CD4-positive, alpha-beta memory T cell (primary cell): ENCODE measurements around the gene MAD1L1. TPM values are rescaled to one million over a fixed set of nuclear protein-coding genes. Genes with fewer than 3 reads are reported as not detected.

Source experiments
- CTCF ChIA-PET: fragments of 350-600 bp; sonication (Branson Sonifier 250); formaldehyde crosslinking; loops from one replicate; lab custom pipeline; 2021; ENCODE audit warnings: inconsistent platforms; ENCODE audit not compliant: partially characterized antibody; lab: Charles Lee
- POLR2A ChIA-PET: fragments of 350-600 bp; sonication (Branson Sonifier 250); formaldehyde crosslinking; loops from one replicate; lab custom pipeline; 2021; ENCODE audit not compliant: partially characterized antibody; lab: Charles Lee
- DNase-seq, 5 donors: peaks; one replicate each; pipeline versions ENCODE4 v3.0.0 to v3.0.0-alpha.2; 2020 to 2022; ENCODE audit warnings: mixed read lengths in 1 of 5
- H3K27ac ChIP-seq: one replicate; pipeline ENCODE4 v1.7.0; 2013; ENCODE audit warnings: low read depth, low read length
- H3K27me3 ChIP-seq: 2 replicates; pipeline ENCODE4 v1.7.0; 2013; ENCODE audit warnings: mild to moderate bottlenecking, low read length, moderate library complexity; ENCODE audit not compliant: insufficient read depth
- H3K36me3 ChIP-seq: 2 replicates; pipeline ENCODE4 v1.7.0; 2013; ENCODE audit warnings: mild to moderate bottlenecking, low read length, moderate library complexity; ENCODE audit not compliant: insufficient read depth
- H3K4me1 ChIP-seq: 2 replicates; pipeline ENCODE4 v1.7.0; 2013; ENCODE audit warnings: mild to moderate bottlenecking, low read length, moderate library complexity; ENCODE audit not compliant: insufficient read depth
- H3K4me3 ChIP-seq, 2 donors: one replicate each; pipeline ENCODE4 v1.7.0; 2013; ENCODE audit warnings: low read length in 2 of 2, mild to moderate bottlenecking in 1 of 2
- H3K9me3 ChIP-seq, 2 donors: one replicate each; pipeline ENCODE4 v1.7.0; 2013; ENCODE audit warnings: low read length in 2 of 2, control low read depth in 1 of 2; ENCODE audit not compliant: control insufficient read depth in 1 of 2
- H3K27ac Mint-ChIP-seq, 7 donors: one replicate each; pipeline ENCODE4 v1.8.0; 2020 to 2021; ENCODE audit warnings: mixed read lengths in 7 of 7, mild to moderate bottlenecking in 6 of 7, inconsistent platforms in 3 of 7, moderate library complexity in 3 of 7
- H3K27me3 Mint-ChIP-seq, 2 donors: one replicate each; pipeline ENCODE4 v1.8.0; 2020 to 2021; ENCODE audit warnings: mixed read lengths in 2 of 2
- H3K36me3 Mint-ChIP-seq, 2 donors: one replicate each; pipeline ENCODE4 v1.8.0; 2020 to 2021; ENCODE audit warnings: mixed read lengths in 2 of 2, inconsistent platforms in 1 of 2, mild to moderate bottlenecking in 1 of 2
- H3K4me1 Mint-ChIP-seq, 4 donors: one replicate each; pipeline ENCODE4 v1.8.0; 2020 to 2021; ENCODE audit warnings: mixed read lengths in 4 of 4, mild to moderate bottlenecking in 1 of 4
- H3K4me3 Mint-ChIP-seq, 8 donors: one replicate each; pipeline ENCODE4 v1.8.0; 2020 to 2021; ENCODE audit warnings: mixed read lengths in 8 of 8, mild to moderate bottlenecking in 7 of 8, moderate library complexity in 6 of 8, inconsistent platforms in 3 of 8
- H3K9me3 Mint-ChIP-seq, 8 donors: one replicate each; pipeline ENCODE4 v1.8.0; 2020 to 2021; ENCODE audit warnings: mixed read lengths in 8 of 8, mild to moderate bottlenecking in 5 of 8, inconsistent platforms in 3 of 8, moderate library complexity in 1 of 8
- intact Hi-C: fragments of 100-400 bp; cut with micrococcal nuclease; formaldehyde crosslinking; loops from one replicate; pipeline ENCODE4 v1.15.1; 2023
- polyA plus RNA-seq, 2 donors: library from polyadenylated mRNA; unstranded; fragments of 300-500 nt; fragmentation: Illumina TruSeq; gene quantifications; one replicate each; pipeline ENCODE4 v1.2.3, GENCODE V29; 2021
- total RNA-seq, 2 experiments: library from RNA; stranded (reverse); gene quantifications; one replicate each; pipeline ENCODE4 v1.2.3, GENCODE V29; 2021

Gene MAD1L1
- total and polyA plus RNA-seq, 4 experiments from 2014 or later, result 89.9 to 132 (median 110) TPM

DNA sequence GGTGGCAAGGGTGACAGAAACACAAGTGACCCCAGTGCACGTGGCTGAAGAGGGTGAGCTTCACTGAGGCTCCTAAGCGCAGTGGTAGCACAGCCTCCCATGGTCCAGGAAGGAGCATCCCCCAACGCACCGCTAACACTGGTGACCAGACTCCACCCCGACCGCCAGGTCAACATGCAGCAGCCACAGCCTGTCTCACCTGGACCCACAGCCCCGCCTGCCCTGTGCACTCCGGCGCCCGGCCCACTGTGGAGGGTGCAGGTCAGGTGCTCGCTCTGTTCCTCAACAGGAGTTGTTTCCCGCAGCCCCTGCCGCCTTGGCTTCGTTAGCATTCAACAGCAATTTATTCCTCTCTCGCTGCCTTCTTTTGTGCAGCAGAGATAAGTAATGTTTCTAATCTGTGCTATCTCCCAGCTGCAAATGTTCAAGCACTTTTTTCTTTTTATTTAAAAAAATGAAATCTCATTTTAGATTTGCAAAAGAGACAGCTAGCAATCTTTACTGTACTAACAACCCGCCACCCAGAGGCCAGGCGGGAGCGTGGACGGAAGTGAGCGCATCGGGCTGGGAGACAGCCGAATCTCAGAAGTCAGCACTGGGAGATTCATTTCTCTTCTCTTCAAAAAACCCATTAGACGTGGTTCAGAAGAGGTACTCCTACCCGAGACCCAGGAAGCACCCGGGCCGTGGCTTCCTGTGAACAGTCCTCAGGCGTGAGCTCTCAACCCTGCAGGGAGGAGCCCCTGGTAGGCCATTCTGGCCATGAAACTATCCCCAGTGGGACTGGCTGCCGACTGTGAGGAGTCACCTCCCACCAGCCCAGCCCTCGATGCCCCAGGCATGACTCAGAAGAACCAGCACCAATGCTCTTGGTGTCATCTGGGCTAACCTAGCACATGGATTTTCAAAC lies 133.4 kb downstream of the MAD1L1 start:
- no peaks in the 10 kb centered on the region for H3K9me3 ChIP-seq
- intact Hi-C loops, result no loop called here
- Mint-ChIP-seq H3K9me3 (peaks cover 0 to 3% (median 0%) of the 10 kb centered on the region in 8 donors), H3K4me3 (peak overlapping the region in 1 of 8 donors; percentile 21), H3K36me3 (no peaks in the 10 kb centered on the region), H3K4me1 (peaks cover 17 to 37% (median 24%) of the 10 kb centered on the region in 4 donors), H3K27ac (peak overlapping the region in 4 of 7 donors; percentile 63 to 81 (median 70)), H3K27me3 (no peaks in the 10 kb centered on the region)
- peak in 2 of 5 donors; percentile 14 to 16 for DNase-seq
- no peak overlapping the region for H3K27ac ChIP-seq
- CTCF ChIA-PET, result interaction anchor here (0.8 to 1.3 kb wide), 4 partner anchors 14 to 178 kb away, joined by 3 to 5 read pairs (median 4); no protein-coding TSS in a partner anchor
- no peak overlapping the region for H3K4me3 ChIP-seq
- H3K4me1 ChIP-seq, result peaks cover 26% of the 10 kb centered on the region
- H3K27me3 ChIP-seq, result no peaks in the 10 kb centered on the region
- POLR2A ChIA-PET, result no interaction called here
- no peaks in the 10 kb centered on the region for H3K36me3 ChIP-seq

DNA sequence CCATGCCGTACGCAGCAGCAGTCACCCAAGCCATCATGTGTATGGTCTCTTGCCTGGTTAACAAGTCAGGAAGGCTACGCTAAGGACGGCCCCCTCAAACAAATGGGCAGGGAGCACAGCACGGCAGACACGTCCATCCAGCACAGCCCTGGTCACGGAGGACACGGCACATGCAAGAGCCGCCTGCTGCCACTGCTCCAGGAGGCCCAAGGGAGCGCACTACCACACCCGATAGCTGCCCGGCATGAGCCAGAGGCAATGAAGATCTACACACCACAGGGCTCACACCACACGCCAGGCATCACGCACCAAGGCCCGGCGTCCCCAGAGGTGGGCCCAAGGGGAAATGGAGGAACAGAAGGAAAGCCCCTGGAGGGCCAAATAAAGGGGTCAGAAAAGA lies 134.2 kb downstream of the MAD1L1 start:
- ChIA-PET CTCF (interaction anchor here (0.9 to 1.3 kb wide), 2 partner anchors 21 to 177 kb away, joined by 3 to 4 read pairs; no protein-coding TSS in a partner anchor), POLR2A (no interaction called here)
- Mint-ChIP-seq H3K4me1 (peaks cover 17 to 32% (median 24%) of the 10 kb centered on the region in 4 donors), H3K27me3 (no peaks in the 10 kb centered on the region), H3K27ac (peak overlapping the region in 1 of 7 donors; percentile 65), H3K36me3 (peaks cover 0 to 2% of the 10 kb centered on the region in 2 donors), H3K4me3 (no peak overlapping the region), H3K9me3 (peaks cover 0 to 3% (median 0%) of the 10 kb centered on the region in 8 donors)
- Histone ChIP-seq H3K4me3 (no peak overlapping the region), H3K36me3 (no peaks in the 10 kb centered on the region), H3K27me3 (no peaks in the 10 kb centered on the region), H3K9me3 (no peaks in the 10 kb centered on the region), H3K4me1 (peaks cover 19% of the 10 kb centered on the region), H3K27ac (no peak overlapping the region)
- no peak for DNase-seq
- intact Hi-C loops, result no loop called here

DNA sequence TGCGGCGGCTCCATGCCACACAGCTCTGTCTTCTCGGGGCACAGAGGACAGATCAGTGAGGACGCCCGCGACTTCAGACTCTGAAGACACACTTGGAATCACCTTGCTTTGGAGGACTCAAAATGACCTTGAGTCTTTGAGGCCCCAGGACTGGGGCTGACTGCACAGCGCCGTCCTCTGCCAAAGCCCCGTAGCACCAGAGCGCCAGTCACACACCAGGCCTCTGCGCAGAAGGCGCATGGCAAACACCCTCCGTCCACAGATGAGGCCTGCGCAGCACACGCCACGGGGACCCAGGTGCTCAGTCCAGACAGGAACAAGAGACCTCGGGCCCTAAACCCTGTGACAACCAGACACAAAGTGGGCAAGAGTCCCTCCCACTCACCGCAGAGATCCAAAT lies 134.7 kb downstream of the MAD1L1 start:
- Mint-ChIP-seq H3K27ac (no peak overlapping the region), H3K9me3 (peaks cover 0 to 3% (median 0%) of the 10 kb centered on the region in 8 donors), H3K27me3 (no peaks in the 10 kb centered on the region), H3K4me1 (peaks cover 17 to 32% (median 24%) of the 10 kb centered on the region in 4 donors), H3K4me3 (no peak overlapping the region), H3K36me3 (peaks cover 0 to 2% of the 10 kb centered on the region in 2 donors)
- H3K9me3 ChIP-seq, result no peaks in the 10 kb centered on the region
- POLR2A ChIA-PET, result no interaction called here
- no peaks in the 10 kb centered on the region for H3K36me3 ChIP-seq
- DNase-seq, result no peak
- peaks cover 19% of the 10 kb centered on the region for H3K4me1 ChIP-seq
- H3K27ac ChIP-seq, result no peak overlapping the region
- no peak overlapping the region for H3K4me3 ChIP-seq
- intact Hi-C loops, result no loop called here
- CTCF ChIA-PET, result no interaction called here
- no peaks in the 10 kb centered on the region for H3K27me3 ChIP-seq

DNA sequence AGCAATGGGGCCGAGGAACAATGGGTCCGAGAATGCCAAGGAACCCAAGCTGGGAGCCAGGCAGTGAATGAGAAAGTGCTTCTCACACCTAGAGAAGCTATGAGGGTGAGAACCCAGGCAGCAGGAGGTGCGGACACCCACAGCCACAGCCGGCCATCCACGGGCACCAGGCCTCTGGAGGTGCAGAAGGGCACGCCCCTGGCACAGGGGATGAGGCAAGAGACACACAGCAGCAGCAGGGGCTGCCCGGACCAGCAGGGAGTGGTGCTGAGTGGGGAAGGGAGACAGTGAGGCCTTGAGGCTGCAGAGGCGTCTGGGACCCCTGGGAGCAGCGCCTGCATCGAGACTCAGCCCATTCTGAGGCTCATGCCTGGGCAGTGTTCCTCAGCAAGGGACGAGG lies 135.3 kb downstream of the MAD1L1 start:
- no peaks in the 10 kb centered on the region for H3K9me3 ChIP-seq
- CTCF ChIA-PET, result no interaction called here
- POLR2A ChIA-PET, result no interaction called here
- Mint-ChIP-seq H3K4me1 (peaks cover 15 to 32% (median 22%) of the 10 kb centered on the region in 4 donors), H3K9me3 (peaks cover 0 to 3% (median 0%) of the 10 kb centered on the region in 8 donors), H3K4me3 (no peak overlapping the region), H3K27me3 (no peaks in the 10 kb centered on the region), H3K27ac (peak overlapping the region in 2 of 7 donors; percentile 46 to 64), H3K36me3 (peaks cover 1 to 2% of the 10 kb centered on the region in 2 donors)
- no peak overlapping the region for H3K27ac ChIP-seq
- no peak overlapping the region for H3K4me3 ChIP-seq
- peaks cover 19% of the 10 kb centered on the region for H3K4me1 ChIP-seq
- intact Hi-C loops, result no loop called here
- H3K36me3 ChIP-seq, result no peaks in the 10 kb centered on the region
- H3K27me3 ChIP-seq, result no peaks in the 10 kb centered on the region
- DNase-seq, result no peak

DNA sequence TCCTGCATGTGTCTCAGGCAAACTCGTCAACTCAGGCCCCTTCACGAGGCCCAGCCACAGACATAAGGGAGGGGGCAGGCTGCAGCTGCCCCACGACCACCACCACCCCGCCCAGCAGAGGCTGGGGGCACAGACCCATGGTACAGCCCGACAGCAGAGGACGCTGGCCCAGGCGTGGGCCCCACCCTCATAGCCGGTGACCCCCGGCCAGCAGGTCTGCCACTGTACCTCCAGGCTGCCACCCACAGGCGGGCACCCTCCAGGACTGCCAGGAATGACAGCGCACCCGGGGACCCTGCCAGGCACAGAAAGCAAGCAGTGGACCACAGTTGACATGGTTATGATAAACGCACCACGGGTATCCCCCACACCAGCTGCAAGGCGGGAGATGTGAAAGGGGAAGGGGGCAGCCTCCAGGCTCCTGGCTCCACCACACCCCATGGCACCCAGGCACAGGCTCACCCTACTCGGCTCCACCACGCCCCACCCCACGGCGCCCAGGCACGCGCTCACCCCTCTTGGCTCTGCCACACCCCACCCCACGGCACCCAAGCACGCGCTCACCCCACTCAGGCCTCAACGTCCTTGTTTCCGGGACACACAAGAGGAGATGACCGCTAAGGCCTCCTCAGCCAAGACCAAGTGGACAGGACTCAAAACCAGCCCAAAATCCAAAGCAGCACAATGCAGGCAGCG lies 135.9 kb downstream of the MAD1L1 start:
- H3K27me3 Mint-ChIP-seq, result no peaks in the 10 kb centered on the region
- no peak for DNase-seq

DNA sequence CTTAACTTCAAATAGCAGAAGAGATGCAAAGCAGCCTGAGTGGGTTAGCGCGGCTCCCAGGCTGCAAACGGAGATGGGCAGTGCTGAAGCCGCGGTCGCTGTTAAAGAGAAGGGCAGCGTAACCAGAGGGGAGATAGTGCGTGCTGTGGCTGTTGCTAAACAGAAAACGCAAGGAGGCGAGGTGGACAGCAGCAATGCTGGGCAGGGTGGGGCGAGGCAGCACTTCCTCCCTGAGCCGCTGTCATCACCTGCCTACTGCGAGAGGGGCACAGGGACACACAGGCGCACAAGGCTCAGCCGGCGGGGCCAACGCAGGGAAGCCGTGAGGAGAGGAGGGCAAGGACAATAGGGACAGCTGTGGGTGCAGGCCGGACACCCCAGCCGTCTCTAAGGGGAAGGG lies 137.3 kb downstream of the MAD1L1 start:
- intact Hi-C loops, result no loop called here
- ChIA-PET POLR2A (no interaction called here), CTCF (no interaction called here)
- Mint-ChIP-seq H3K4me3 (no peak overlapping the region), H3K4me1 (peaks cover 8 to 30% (median 15%) of the 10 kb centered on the region in 4 donors), H3K36me3 (peaks cover 2 to 14% of the 10 kb centered on the region in 2 donors), H3K9me3 (peaks cover 0 to 3% (median 0%) of the 10 kb centered on the region in 8 donors), H3K27me3 (no peaks in the 10 kb centered on the region), H3K27ac (peak overlapping the region in 1 of 7 donors; percentile 25)
- Histone ChIP-seq H3K27ac (no peak overlapping the region), H3K4me3 (no peak overlapping the region), H3K27me3 (no peaks in the 10 kb centered on the region), H3K9me3 (no peaks in the 10 kb centered on the region), H3K36me3 (no peaks in the 10 kb centered on the region), H3K4me1 (peaks cover 17% of the 10 kb centered on the region)
- no peak for DNase-seq

More for the DNA sequence above, 135.9 kb downstream of the MAD1L1 start:
- Mint-ChIP-seq H3K9me3 (peaks cover 0 to 3% (median 0%) of the 10 kb centered on the region in 8 donors), H3K4me3 (no peak overlapping the region), H3K27ac (peak overlapping the region in 1 of 7 donors; percentile 37), H3K4me1 (peaks cover 9 to 32% (median 18%) of the 10 kb centered on the region in 4 donors), H3K36me3 (peaks cover 2 to 8% of the 10 kb centered on the region in 2 donors)
- ChIA-PET POLR2A (no interaction called here), CTCF (no interaction called here)
- H3K4me1 ChIP-seq, result peaks cover 19% of the 10 kb centered on the region
- H3K9me3 ChIP-seq, result no peaks in the 10 kb centered on the region
- no peak overlapping the region for H3K4me3 ChIP-seq
- no peaks in the 10 kb centered on the region for H3K36me3 ChIP-seq
- H3K27ac ChIP-seq, result no peak overlapping the region
- H3K27me3 ChIP-seq, result no peaks in the 10 kb centered on the region
- intact Hi-C loops, result no loop called here
